ENCODE measurements around the gene RNF151.

DNA sequence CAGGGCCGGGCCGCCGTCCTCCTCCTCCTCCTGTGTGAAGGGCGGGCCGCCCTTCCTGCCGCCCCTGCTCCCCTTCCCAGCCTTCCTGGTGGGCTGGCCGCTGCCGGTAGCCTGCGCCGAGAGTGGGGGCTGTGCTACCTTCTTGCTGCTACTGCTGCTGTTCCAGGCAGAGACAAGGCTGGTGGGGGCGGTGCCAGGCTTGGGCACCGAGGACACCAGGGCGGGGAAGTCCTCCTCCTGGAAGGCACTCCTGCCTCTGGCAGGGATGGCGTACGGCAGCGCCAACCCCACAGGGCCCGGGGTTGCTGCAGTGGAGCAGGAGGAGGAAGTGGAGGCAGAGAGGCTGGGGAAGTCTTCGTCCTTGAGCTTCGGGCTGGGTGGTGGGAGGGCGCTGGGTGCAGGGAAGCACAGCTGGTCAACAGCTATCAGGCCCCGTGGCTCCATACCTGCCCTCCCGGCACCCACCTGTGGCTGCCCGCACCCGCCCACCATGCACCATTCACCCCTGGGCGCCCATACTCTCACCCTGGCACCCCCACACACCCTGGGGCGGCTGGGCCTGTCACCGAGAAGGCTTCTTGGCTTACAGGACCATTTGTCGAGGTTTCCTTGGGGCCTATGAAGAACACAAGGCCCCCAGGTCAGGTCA, 33.3 kb downstream of the RNF151 start:
- TF ChIP-seq CTBP1 (IDR thresholded peaks at IDR 0.05; ENCODE audit: borderline replicate concordance) = no peak
- no peak for TF ChIP-seq PKNOX1 (IDR thresholded peaks at IDR 0.05)
- no peak for TF ChIP-seq ELF4 (IDR thresholded peaks at IDR 0.05)

Measured in HEK293T (cell line).